HG03060 (cell line): Measurements from ENCODE around the gene JAKMIP1.
"Not testable (repeated sequence)": the region's sequence is repeated elsewhere in the genome, so short reads cannot be mapped to it uniquely, and the experiment has no call there.

Experiments used
- ATAC-seq: cut with Tn5 transposase; IDR thresholded peaks from one replicate; pipeline ENCODE4 v1.9.1; 2021; ENCODE audit warnings: low read depth, moderate number of reproducible peaks; ENCODE audit not compliant: unreplicated experiment

The JAKMIP1 gene

GRCh38 chr4:6023731-6024130, 176.6 kb downstream of the JAKMIP1 start:
- ATAC-seq: no peak

GRCh38 chr4:6022607-6023288, 177.6 kb downstream of the JAKMIP1 start:
- no peak for ATAC-seq

- no peak for ATAC-seq
Measured at GRCh38 chr4:6021831-6022606, 178.3 kb downstream of the JAKMIP1 start.

GRCh38 chr4:6020613-6021012, 179.7 kb downstream of the JAKMIP1 start:
- ATAC-seq: no peak

- no peak for ATAC-seq
Measured at GRCh38 chr4:6019316-6020263, 180.8 kb downstream of the JAKMIP1 start.

GRCh38 chr4:6018331-6018730, 182.0 kb downstream of the JAKMIP1 start, which contains the start of gene C4orf50:
C4orf50 (minus strand) TSS chr4:6018431.
- ATAC-seq: no peak

GRCh38 chr4:6017800-6018199, 182.5 kb downstream of the JAKMIP1 start:
- no peak for ATAC-seq

GRCh38 chr4:6017030-6017429, 183.3 kb downstream of the JAKMIP1 start:
- ATAC-seq: no peak

- no peak for ATAC-seq
Measured at GRCh38 chr4:6013564-6013963, 186.8 kb downstream of the JAKMIP1 start.

GRCh38 chr4:6012200-6012599, 188.1 kb downstream of the JAKMIP1 start:
- ATAC-seq: no peak

GRCh38 chr4:6011686-6012085, 188.7 kb downstream of the JAKMIP1 start:
- no peak for ATAC-seq

GRCh38 chr4:6011271-6011671, 189.1 kb downstream of the JAKMIP1 start:
- ATAC-seq: no peak

- no peak for ATAC-seq
Measured at GRCh38 chr4:6010789-6011188, 189.6 kb downstream of the JAKMIP1 start.

- no peak for ATAC-seq
Measured at GRCh38 chr4:6009452-6009851, 190.9 kb downstream of the JAKMIP1 start.

GRCh38 chr4:6008766-6009385, 191.5 kb downstream of the JAKMIP1 start:
- ATAC-seq: no peak

GRCh38 chr4:6008092-6008551, 192.2 kb downstream of the JAKMIP1 start:
- ATAC-seq: no peak

- no peak for ATAC-seq
Measured at GRCh38 chr4:6005175-6005574, 195.2 kb downstream of the JAKMIP1 start.

- not testable (repeated sequence) for ATAC-seq
Measured at GRCh38 chr4:6003485-6003884, 196.9 kb downstream of the JAKMIP1 start.

GRCh38 chr4:6002926-6003325, 197.4 kb downstream of the JAKMIP1 start:
- ATAC-seq: no peak

- ATAC-seq: no peak
Measured at GRCh38 chr4:6002492-6002833, 197.9 kb downstream of the JAKMIP1 start.
